Measurements from ENCODE around the gene PSMD5. TPM values are rescaled to one million over a fixed set of nuclear protein-coding genes. Genes with fewer than 3 reads are reported as not detected.

The PSMD5 gene
- polyA plus RNA-seq, 1 experiment = 22.0 TPM

GRCh38 chr9:120861935-120862334 lies 19.2 kb upstream of the PSMD5 start:
- CTCF ChIA-PET = no interaction called here
- Histone ChIP-seq H3K4me3 (ENCODE audit: low read depth, low read length) (no peak overlapping the region), H3K27me3 (ENCODE audit: control insufficient read depth, insufficient read depth, low read length) (no peaks in the 10 kb centered on the region), H3K36me3 (ENCODE audit: control insufficient read depth, insufficient read depth, low read length) (peaks cover 21% of the 10 kb centered on the region)
- DNase-seq (ENCODE audit: low read depth) = no peak
- TF ChIP-seq CTCF (IDR thresholded peaks at IDR 0.05; ENCODE audit: insufficient read depth, low read depth, low read length) = no peak
- POLR2A ChIA-PET = no interaction called here

- DNase-seq (ENCODE audit: low read depth) = no peak
- no peak for TF ChIP-seq CTCF (IDR thresholded peaks at IDR 0.05; ENCODE audit: insufficient read depth, low read depth, low read length)
- Histone ChIP-seq H3K36me3 (ENCODE audit: control insufficient read depth, insufficient read depth, low read length) (peaks cover 22% of the 10 kb centered on the region), H3K27me3 (ENCODE audit: control insufficient read depth, insufficient read depth, low read length) (no peaks in the 10 kb centered on the region), H3K4me3 (ENCODE audit: low read depth, low read length) (no peak overlapping the region)
- POLR2A ChIA-PET = no interaction called here
- CTCF ChIA-PET = no interaction called here
Observed at GRCh38 chr9:120860083-120860482, 17.4 kb upstream of the PSMD5 start.

- CTCF ChIA-PET = no interaction called here
- Histone ChIP-seq H3K27me3 (ENCODE audit: control insufficient read depth, insufficient read depth, low read length) (no peaks in the 10 kb centered on the region), H3K36me3 (ENCODE audit: control insufficient read depth, insufficient read depth, low read length) (peaks cover 22% of the 10 kb centered on the region), H3K4me3 (ENCODE audit: low read depth, low read length) (no peak overlapping the region)
- no peak for TF ChIP-seq CTCF (IDR thresholded peaks at IDR 0.05; ENCODE audit: insufficient read depth, low read depth, low read length)
- no peak for DNase-seq (ENCODE audit: low read depth)
- POLR2A ChIA-PET = no interaction called here
Observed at GRCh38 chr9:120859361-120859760, 16.6 kb upstream of the PSMD5 start.

GRCh38 chr9:120857902-120858301 lies 15.2 kb upstream of the PSMD5 start:
- no peaks in the 10 kb centered on the region for H3K27me3 ChIP-seq (ENCODE audit: control insufficient read depth, insufficient read depth, low read length)
- TF ChIP-seq CTCF (IDR thresholded peaks at IDR 0.05; ENCODE audit: insufficient read depth, low read depth, low read length) = no peak
- peaks cover 22% of the 10 kb centered on the region for H3K36me3 ChIP-seq (ENCODE audit: control insufficient read depth, insufficient read depth, low read length)
- CTCF ChIA-PET = no interaction called here
- DNase-seq (ENCODE audit: low read depth) = no peak
- no peak overlapping the region for H3K4me3 ChIP-seq (ENCODE audit: low read depth, low read length)
- POLR2A ChIA-PET = no interaction called here

- Histone ChIP-seq H3K4me3 (ENCODE audit: low read depth, low read length) (no peak overlapping the region), H3K27me3 (ENCODE audit: control insufficient read depth, insufficient read depth, low read length) (no peaks in the 10 kb centered on the region), H3K36me3 (ENCODE audit: control insufficient read depth, insufficient read depth, low read length) (peaks cover 19% of the 10 kb centered on the region)
- ChIA-PET CTCF (interaction anchor here (1.2 kb wide), 1 partner anchor 102 kb away, joined by 3 read pairs; no protein-coding TSS in a partner anchor), POLR2A (no interaction called here)
- no peak for DNase-seq (ENCODE audit: low read depth)
- TF ChIP-seq CTCF (IDR thresholded peaks at IDR 0.05; ENCODE audit: insufficient read depth, low read depth, low read length) = no peak
Observed at GRCh38 chr9:120857481-120857880, 14.8 kb upstream of the PSMD5 start.

All from BJ (cell line).